SU-DHL-6 (cell line): Measurements from ENCODE around the gene OVCH1.

Source experiments
- H2AFZ ChIP-seq: fragments of 200-600 bp; sonication (generic); 2 replicates; pipeline ENCODE4 v1.6.1; 2014; ENCODE audit warnings: low read depth, mild to moderate bottlenecking, moderate library complexity, mixed read lengths, antibody characterized with exemption, low read length; ENCODE audit not compliant: severe bottlenecking
- H3F3A ChIP-seq: fragments of 200-600 bp; shearing (Covaris generic); 2 replicates; pipeline ENCODE4 v1.6.0; 2016; ENCODE audit warnings: antibody characterized with exemption, mild to moderate bottlenecking; ENCODE audit not compliant: insufficient read depth
- H3K27ac ChIP-seq: fragments of 200-600 bp; sonication (generic); 2 replicates; pipeline ENCODE4 v1.5.1; 2016; ENCODE audit warnings: low read depth, mild to moderate bottlenecking, low read length, moderate library complexity, mixed read lengths
- H3K27me3 ChIP-seq: fragments of 200-600 bp; sonication (generic), shearing (Covaris generic); 2 replicates; pipeline ENCODE4 v1.6.0; 2014; ENCODE audit warnings: mild to moderate bottlenecking, low read length
- H3K36me3 ChIP-seq: fragments of 200-600 bp; sonication (generic); 2 replicates; pipeline ENCODE4 v1.6.1; 2014; ENCODE audit warnings: mild to moderate bottlenecking, low read length, mixed read lengths
- H3K4me2 ChIP-seq: fragments of 300-600, 200-600 bp; shearing (Covaris generic), sonication (generic); 2 replicates; pipeline ENCODE4 v1.6.0; 2014; ENCODE audit warnings: low read length, low read depth, mild to moderate bottlenecking; ENCODE audit not compliant: poor library complexity, severe bottlenecking
- H3K4me3 ChIP-seq: fragments of 200-600 bp; sonication (generic); 2 replicates; pipeline ENCODE4 v1.5.1; 2014; ENCODE audit warnings: antibody characterized with exemption, low read length, mild to moderate bottlenecking, mixed read lengths; ENCODE audit not compliant: insufficient read depth, poor library complexity, severe bottlenecking
- H3K79me2 ChIP-seq: fragments of 200-600 bp; sonication (generic); 2 replicates; pipeline ENCODE4 v1.6.1; 2014; ENCODE audit warnings: mild to moderate bottlenecking, low read length, moderate library complexity; ENCODE audit not compliant: insufficient read depth
- H3K9ac ChIP-seq: fragments of 200-600 bp; sonication (generic); 2 replicates; pipeline ENCODE4 v1.7.0; 2014; ENCODE audit warnings: mild to moderate bottlenecking, low read length
- H3K9me2 ChIP-seq: fragments of 200-600 bp; sonication (generic); replicated peaks from 2 replicates; pipeline ENCODE4 v1.6.1; 2014; ENCODE audit warnings: low read length; ENCODE audit not compliant: insufficient read depth
- H3K9me3 ChIP-seq: fragments of 200-600 bp; sonication (generic); 2 replicates; pipeline ENCODE4 v1.6.1; 2014; ENCODE audit warnings: low read length, mixed read lengths; ENCODE audit not compliant: insufficient read depth
- H4K20me1 ChIP-seq: fragments of 200-600 bp; sonication (generic); 2 replicates; pipeline ENCODE4 v1.6.1; 2014; ENCODE audit warnings: low read depth, mild to moderate bottlenecking, antibody characterized with exemption, low read length, moderate library complexity, mixed read lengths
- EZH2phosphoT487 ChIP-seq: fragments of 200-600 bp; sonication (generic), shearing (Covaris generic); conservative IDR thresholded peaks from 2 replicates; pipeline ENCODE4 v1.6.1; 2018; ENCODE audit warnings: mild to moderate bottlenecking, antibody characterized with exemption, low read length, moderate library complexity, mixed read lengths
- TF ChIP-seq, protein P1 (sequence below): fragments of 200-600 bp; sonication (generic); IDR thresholded peaks from one replicate; pipeline ENCODE4 v1.5.1; 2017; ENCODE audit warnings: antibody characterized with exemption, mild to moderate bottlenecking, low read length, moderate library complexity; ENCODE audit not compliant: insufficient read depth, poor library complexity, severe bottlenecking

The OVCH1 gene

DNA sequence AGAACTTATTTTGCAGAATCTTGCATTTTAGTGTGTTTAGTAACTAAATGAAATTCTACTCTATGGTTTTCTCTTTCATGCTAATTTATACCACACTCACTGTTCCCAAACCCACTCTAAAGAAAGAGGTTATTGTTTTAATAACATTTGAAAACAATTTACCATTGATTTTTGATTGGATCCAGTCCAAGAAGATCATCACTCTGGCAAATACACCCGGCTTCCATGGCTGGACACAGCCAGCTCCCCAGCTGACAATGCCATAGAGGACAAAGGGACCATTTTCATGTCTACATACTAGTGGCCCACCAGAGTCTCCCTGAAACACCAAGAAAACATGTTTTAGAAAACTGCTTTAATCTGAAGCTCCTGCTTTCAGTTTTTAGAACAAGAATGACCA, 42.4 kb downstream of the OVCH1 start:
- Histone ChIP-seq H2AFZ (no peak overlapping the region), H3F3A (no peaks in the 10 kb centered on the region), H3K27me3 (no peaks in the 10 kb centered on the region), H3K9me2 (no peaks in the 10 kb centered on the region), H3K27ac (no peak overlapping the region), H3K79me2 (0 out of 2 replicates have a peak, but pooled peaks cover 4% of the 10 kb centered on the region), H3K4me3 (no peak overlapping the region), H4K20me1 (no peaks in the 10 kb centered on the region), H3K4me2 (no peak overlapping the region), H3K9me3 (no peaks in the 10 kb centered on the region), H3K9ac (no peak overlapping the region), H3K36me3 (no peaks in the 10 kb centered on the region; the same call in 1 of the 2 replicates)
- TF ChIP-seq EZH2phosphoT487: no peak
- TF ChIP-seq, protein P1, sequence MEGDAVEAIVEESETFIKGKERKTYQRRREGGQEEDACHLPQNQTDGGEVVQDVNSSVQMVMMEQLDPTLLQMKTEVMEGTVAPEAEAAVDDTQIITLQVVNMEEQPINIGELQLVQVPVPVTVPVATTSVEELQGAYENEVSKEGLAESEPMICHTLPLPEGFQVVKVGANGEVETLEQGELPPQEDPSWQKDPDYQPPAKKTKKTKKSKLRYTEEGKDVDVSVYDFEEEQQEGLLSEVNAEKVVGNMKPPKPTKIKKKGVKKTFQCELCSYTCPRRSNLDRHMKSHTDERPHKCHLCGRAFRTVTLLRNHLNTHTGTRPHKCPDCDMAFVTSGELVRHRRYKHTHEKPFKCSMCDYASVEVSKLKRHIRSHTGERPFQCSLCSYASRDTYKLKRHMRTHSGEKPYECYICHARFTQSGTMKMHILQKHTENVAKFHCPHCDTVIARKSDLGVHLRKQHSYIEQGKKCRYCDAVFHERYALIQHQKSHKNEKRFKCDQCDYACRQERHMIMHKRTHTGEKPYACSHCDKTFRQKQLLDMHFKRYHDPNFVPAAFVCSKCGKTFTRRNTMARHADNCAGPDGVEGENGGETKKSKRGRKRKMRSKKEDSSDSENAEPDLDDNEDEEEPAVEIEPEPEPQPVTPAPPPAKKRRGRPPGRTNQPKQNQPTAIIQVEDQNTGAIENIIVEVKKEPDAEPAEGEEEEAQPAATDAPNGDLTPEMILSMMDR: no peak

DNA sequence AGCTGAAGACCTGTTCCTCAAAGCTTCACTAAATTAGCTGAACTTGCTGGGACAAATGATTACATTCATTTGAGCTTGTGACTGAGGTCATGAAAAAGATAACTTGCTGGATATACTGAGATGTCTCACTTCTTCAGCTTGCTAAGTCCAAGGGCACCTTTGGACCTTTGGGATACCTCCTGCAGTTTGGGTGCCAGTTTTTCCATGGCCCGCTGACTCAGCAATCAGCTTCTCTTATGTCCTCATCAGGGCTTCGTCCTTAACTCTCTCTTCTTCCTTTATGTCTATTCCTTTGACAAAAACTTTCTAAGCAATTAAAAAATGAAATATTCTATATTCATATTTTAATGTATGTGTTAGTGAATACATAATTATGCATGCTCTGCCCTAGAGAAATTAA, 45.6 kb downstream of the OVCH1 start:
- no peaks in the 10 kb centered on the region for H3K9me3 ChIP-seq
- H3K9me2 ChIP-seq: no peaks in the 10 kb centered on the region
- no peak overlapping the region for H2AFZ ChIP-seq

DNA sequence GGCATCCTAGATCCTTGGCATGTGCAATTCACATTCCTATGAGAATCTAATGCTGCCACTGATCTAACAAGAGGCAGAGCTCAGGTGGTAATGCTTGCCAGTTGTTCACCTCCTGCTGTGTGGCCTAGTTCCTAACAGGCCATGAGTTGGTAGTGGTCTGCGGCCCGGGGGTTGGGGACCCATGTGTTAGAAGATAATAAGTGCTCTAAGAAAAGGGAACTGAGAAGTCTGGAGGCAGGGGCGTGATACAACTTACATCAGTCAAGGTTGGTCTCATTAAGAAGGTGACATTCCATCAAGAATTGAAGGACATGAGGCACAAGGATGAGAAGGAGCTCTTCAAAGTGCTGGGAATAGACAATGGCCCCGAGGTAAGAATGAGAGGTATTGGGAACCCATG, 49.3 kb downstream of the OVCH1 start:
- H3F3A ChIP-seq: 0 out of 2 replicates have a peak, but pooled peaks cover 6% of the 10 kb centered on the region
- H3K79me2 ChIP-seq: peaks cover 43% of the 10 kb centered on the region
- no peak overlapping the region for H3K4me2 ChIP-seq
- TF ChIP-seq, protein P1: no peak
- TF ChIP-seq EZH2phosphoT487: no peak
- no peak overlapping the region for H3K9ac ChIP-seq
- 0 out of 2 replicates have a peak, but pooled peaks cover 9% of the 10 kb centered on the region for H3K36me3 ChIP-seq
- H2AFZ ChIP-seq: no peak overlapping the region
- H3K9me3 ChIP-seq: no peaks in the 10 kb centered on the region
- H3K9me2 ChIP-seq: no peaks in the 10 kb centered on the region
- H4K20me1 ChIP-seq: no peaks in the 10 kb centered on the region
- no peaks in the 10 kb centered on the region for H3K27me3 ChIP-seq
- no peak overlapping the region for H3K4me3 ChIP-seq
- H3K27ac ChIP-seq: no peak overlapping the region

More for the DNA sequence above, 45.6 kb downstream of the OVCH1 start:
- Histone ChIP-seq H3K36me3 (peaks cover 4% of the 10 kb centered on the region; the same call in 1 of the 2 replicates), H3K27me3 (no peaks in the 10 kb centered on the region), H4K20me1 (no peaks in the 10 kb centered on the region), H3K4me2 (no peak overlapping the region), H3K4me3 (no peak overlapping the region), H3K79me2 (peaks cover 17% of the 10 kb centered on the region; the same call in 1 of the 2 replicates), H3K9ac (no peak overlapping the region), H3K27ac (no peak overlapping the region), H3F3A (no peaks in the 10 kb centered on the region)
- TF ChIP-seq, protein P1: no peak
- no peak for TF ChIP-seq EZH2phosphoT487
